Gastroesophageal sphincter (tissue), 4 donors: ENCODE results near the gene CAMLG. TPM values are rescaled to one million over a fixed set of nuclear protein-coding genes. Genes with fewer than 3 reads are reported as not detected.
"Not testable (repeated sequence)": the region's sequence is repeated elsewhere in the genome, so short reads cannot be mapped to it uniquely, and the experiment has no call there.

ENCODE experiments used
- ATAC-seq: fragments of 150-250 bp; one replicate; pipeline ENCODE4 v1.9.1; 2016; ENCODE audit warnings: mild to moderate bottlenecking, moderate library complexity
- H3K27ac ChIP-seq, 4 donors: fragments of 200-600 bp; sonication (generic) in 3 of 4; 1 replicate in 3 of 4; 2 replicates in 1 of 4; pipeline ENCODE4 v1.5.1; 2016 to 2019
- H3K27me3 ChIP-seq: fragments of 200-600 bp; sonication (generic); one replicate; pipeline ENCODE4 v1.5.1; 2019
- H3K36me3 ChIP-seq, 2 donors: fragments of 200-600 bp; sonication (generic); one replicate each; pipeline ENCODE4 v1.5.1; 2019; ENCODE audit warnings: control low read depth in 1 of 2
- H3K4me1 ChIP-seq, 3 donors: fragments of 200-600 bp; sonication (generic); 1 replicate in 2 of 3; 2 replicates in 1 of 3; pipeline ENCODE4 v1.5.1; 2016 to 2019; ENCODE audit warnings: control low read depth in 2 of 3
- H3K4me3 ChIP-seq, 2 donors: fragments of 200-600 bp; sonication (generic); one replicate each; pipeline ENCODE4 v1.5.1; 2019; ENCODE audit warnings: mild to moderate bottlenecking in 1 of 2, moderate library complexity in 1 of 2
- H3K9me3 ChIP-seq, 3 donors: fragments of 200-600 bp; sonication (generic); one replicate each; pipeline ENCODE4 v1.5.1; 2017 to 2019; ENCODE audit warnings: control low read depth in 2 of 3
- EP300 ChIP-seq: sonication (generic); formaldehyde crosslinking; IDR thresholded peaks from one replicate; pipeline ENCODE4 v1.6.1; 2017; ENCODE audit warnings: antibody characterized with exemption, mild to moderate bottlenecking
- POLR2A ChIP-seq, 2 donors: fragments of 450-650 bp; IDR thresholded peaks; one replicate each; pipeline ENCODE4 v1.6.1; 2017; ENCODE audit warnings: antibody characterized with exemption in 2 of 2, mild to moderate bottlenecking in 2 of 2, moderate library complexity in 1 of 2
- POLR2AphosphoS5 ChIP-seq: sonication (generic); formaldehyde crosslinking; IDR thresholded peaks from one replicate; pipeline ENCODE4 v1.6.1; 2017; ENCODE audit warnings: antibody characterized with exemption
- WGBS, 2 donors: methylation state at CpG; one replicate each; pipeline ENCODE4 v1.1.5; 2018; ENCODE audit warnings: low coverage in 1 of 2; 5-methylcytosine and 5-hydroxymethylcytosine counted together
- total RNA-seq, 4 donors: library from RNA; depleted of rRNA; stranded (reverse); fragments of >200 nt; gene quantifications; one replicate each; pipeline ENCODE4 v1.1.0, GENCODE V29; 2016
- TF ChIP-seq, protein P1 (sequence below), 4 experiments: fragments of 200-600 bp in 2 of 4; fragments of 450-650 bp in 2 of 4; sonication (generic) in 1 of 4; IDR thresholded peaks; one replicate each; pipeline ENCODE4 v1.5.1; 2017 to 2019; ENCODE audit warnings: antibody characterized with exemption in 4 of 4, mild to moderate bottlenecking in 2 of 4, moderate library complexity in 2 of 4

The CAMLG gene
- total RNA-seq, 4 donors from 2014 or later = 35.7 to 47.3 (median 43.5) TPM

DNA sequence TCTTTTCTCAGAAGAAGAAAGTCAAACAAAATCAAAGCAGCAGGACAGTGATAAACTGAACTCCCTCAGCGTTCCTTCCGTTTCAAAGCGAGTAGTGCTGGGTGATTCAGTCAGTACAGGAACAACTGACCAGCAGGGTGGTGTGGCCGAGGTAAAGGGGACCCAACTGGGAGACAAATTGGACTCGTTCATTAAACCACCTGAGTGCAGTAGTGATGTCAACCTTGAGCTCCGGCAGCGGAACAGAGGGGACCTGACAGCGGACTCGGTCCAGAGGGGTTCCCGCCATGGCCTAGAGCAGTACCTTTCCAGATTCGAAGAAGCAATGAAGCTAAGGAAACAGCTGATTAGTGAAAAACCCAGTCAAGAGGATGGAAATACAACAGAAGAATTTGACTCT, 2.7 kb downstream of the CAMLG start:
- no peaks in the 10 kb centered on the region for H3K9me3 ChIP-seq
- 71 to 89% methylated on average over 4 to 11 of the region's 11 CpGs for WGBS, 2 donors
- no peak for TF ChIP-seq POLR2AphosphoS5
- TF ChIP-seq, protein P1, sequence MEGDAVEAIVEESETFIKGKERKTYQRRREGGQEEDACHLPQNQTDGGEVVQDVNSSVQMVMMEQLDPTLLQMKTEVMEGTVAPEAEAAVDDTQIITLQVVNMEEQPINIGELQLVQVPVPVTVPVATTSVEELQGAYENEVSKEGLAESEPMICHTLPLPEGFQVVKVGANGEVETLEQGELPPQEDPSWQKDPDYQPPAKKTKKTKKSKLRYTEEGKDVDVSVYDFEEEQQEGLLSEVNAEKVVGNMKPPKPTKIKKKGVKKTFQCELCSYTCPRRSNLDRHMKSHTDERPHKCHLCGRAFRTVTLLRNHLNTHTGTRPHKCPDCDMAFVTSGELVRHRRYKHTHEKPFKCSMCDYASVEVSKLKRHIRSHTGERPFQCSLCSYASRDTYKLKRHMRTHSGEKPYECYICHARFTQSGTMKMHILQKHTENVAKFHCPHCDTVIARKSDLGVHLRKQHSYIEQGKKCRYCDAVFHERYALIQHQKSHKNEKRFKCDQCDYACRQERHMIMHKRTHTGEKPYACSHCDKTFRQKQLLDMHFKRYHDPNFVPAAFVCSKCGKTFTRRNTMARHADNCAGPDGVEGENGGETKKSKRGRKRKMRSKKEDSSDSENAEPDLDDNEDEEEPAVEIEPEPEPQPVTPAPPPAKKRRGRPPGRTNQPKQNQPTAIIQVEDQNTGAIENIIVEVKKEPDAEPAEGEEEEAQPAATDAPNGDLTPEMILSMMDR (IDR thresholded peaks at IDR 0.05) = no peak
- no peak for TF ChIP-seq EP300
- no peak for TF ChIP-seq POLR2A (IDR thresholded peaks at IDR 0.05)
- no peak overlapping the region for H3K27ac ChIP-seq
- H3K4me3 ChIP-seq = no peak overlapping the region
- peaks cover 0 to 43% of the 10 kb centered on the region in 2 donors for H3K36me3 ChIP-seq
- no peaks in the 10 kb centered on the region for H3K27me3 ChIP-seq
- peaks cover 0 to 49% (median 18%) of the 10 kb centered on the region in 3 donors for H3K4me1 ChIP-seq
- ATAC-seq = no peak

DNA sequence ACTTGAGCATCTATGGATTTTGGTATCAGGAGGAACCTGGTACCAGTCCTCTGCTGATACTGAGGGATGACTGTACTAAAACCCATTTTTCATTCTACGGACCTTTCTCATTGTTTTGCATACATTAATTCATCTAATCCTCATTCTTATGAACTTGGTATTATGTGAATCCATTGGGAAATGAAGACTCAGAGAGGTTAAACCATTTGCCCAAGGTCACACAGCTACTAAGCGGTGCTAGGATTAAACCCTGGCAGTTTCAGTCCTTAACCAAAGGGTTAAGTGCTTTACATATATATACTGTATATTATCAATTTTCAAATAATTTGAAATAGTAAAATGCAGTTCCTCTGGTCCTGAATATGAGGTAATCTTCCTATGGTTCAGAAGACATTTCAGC, 3.8 kb downstream of the CAMLG start:
- H3K36me3 ChIP-seq = peaks cover 0 to 44% of the 10 kb centered on the region in 2 donors
- TF ChIP-seq POLR2A (IDR thresholded peaks at IDR 0.05) (no peak), POLR2AphosphoS5 (no peak), EP300 (no peak)
- TF ChIP-seq, protein P1 (IDR thresholded peaks at IDR 0.05) = no peak
- H3K4me1 ChIP-seq = peaks cover 0 to 46% (median 18%) of the 10 kb centered on the region in 3 donors
- no peaks in the 10 kb centered on the region for H3K27me3 ChIP-seq
- no peak for ATAC-seq
- H3K27ac ChIP-seq = no peak overlapping the region
- H3K4me3 ChIP-seq = no peak overlapping the region
- no peaks in the 10 kb centered on the region for H3K9me3 ChIP-seq
- 87 to 88% methylated on average over 2 of the region's 2 CpGs for WGBS, 2 donors

DNA sequence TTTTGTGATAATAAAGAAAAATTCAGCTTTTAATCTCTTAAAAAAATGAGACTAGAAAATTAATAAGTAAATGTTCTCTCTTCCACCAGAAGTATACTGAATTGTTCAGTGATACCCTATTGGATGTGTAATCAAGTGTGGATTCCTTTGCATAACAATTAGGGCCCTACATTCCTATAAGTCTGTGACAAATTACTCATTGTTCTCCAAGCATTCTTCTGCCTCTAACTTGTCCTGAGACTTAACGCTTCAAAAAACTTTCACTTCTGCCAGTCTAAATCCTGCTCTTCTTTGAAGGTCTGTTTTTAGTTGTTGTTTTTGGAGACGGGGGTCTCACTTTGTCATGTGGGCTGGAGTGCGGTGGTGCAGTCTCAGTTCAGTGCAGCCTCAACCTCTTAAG, 11.1 kb downstream of the CAMLG start:
- H3K4me1 ChIP-seq = no peaks in the 10 kb centered on the region
- no peak for ATAC-seq
- TF ChIP-seq POLR2A (IDR thresholded peaks at IDR 0.05) = no peak
- no peak for TF ChIP-seq POLR2AphosphoS5
- TF ChIP-seq, protein P1 (IDR thresholded peaks at IDR 0.05) = no peak
- TF ChIP-seq EP300 = no peak
- H3K27ac ChIP-seq = no peak overlapping the region
- WGBS, 2 donors = 83 to 87% methylated on average over 2 to 3 of the region's 3 CpGs
- H3K36me3 ChIP-seq = peaks cover 0 to 71% of the 10 kb centered on the region in 2 donors
- H3K9me3 ChIP-seq = no peaks in the 10 kb centered on the region
- H3K4me3 ChIP-seq = no peak overlapping the region
- H3K27me3 ChIP-seq = no peaks in the 10 kb centered on the region

DNA sequence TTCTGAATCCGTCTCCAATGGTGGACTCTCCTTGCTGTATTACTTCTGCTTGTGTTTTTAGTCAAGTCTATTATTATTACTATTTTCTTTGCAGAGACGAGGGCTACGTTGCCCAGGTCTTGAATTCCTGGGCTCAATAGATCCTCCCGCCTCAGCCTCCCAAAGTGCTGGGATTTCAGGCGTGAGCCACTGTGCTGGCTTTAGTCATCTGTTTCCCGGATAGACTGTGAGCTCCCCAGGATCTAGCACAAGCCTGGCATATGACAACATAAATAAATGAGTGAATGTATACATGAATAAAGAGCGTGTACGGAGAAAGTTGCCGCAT, 19.8 kb downstream of the CAMLG start:
- peak; percentile 42 for ATAC-seq
- peak overlapping the region in 3 of 4 donors; percentile 81 to 83 (median 83) for H3K27ac ChIP-seq
- H3K36me3 ChIP-seq = peaks cover 0 to 1% of the 10 kb centered on the region in 2 donors
- H3K9me3 ChIP-seq = no peaks in the 10 kb centered on the region
- TF ChIP-seq, protein P1 (IDR thresholded peaks at IDR 0.05) = no peak
- TF ChIP-seq POLR2AphosphoS5 (no peak), EP300 (no peak), POLR2A (IDR thresholded peaks at IDR 0.05) (no peak)
- H3K4me1 ChIP-seq = peaks cover 0 to 33% (median 9%) of the 10 kb centered on the region in 3 donors
- WGBS, 2 donors = 7 to 20% methylated on average over 3 to 9 of the region's 9 CpGs
- H3K4me3 ChIP-seq = peak overlapping the region; percentile 81 to 91
- no peaks in the 10 kb centered on the region for H3K27me3 ChIP-seq

DNA sequence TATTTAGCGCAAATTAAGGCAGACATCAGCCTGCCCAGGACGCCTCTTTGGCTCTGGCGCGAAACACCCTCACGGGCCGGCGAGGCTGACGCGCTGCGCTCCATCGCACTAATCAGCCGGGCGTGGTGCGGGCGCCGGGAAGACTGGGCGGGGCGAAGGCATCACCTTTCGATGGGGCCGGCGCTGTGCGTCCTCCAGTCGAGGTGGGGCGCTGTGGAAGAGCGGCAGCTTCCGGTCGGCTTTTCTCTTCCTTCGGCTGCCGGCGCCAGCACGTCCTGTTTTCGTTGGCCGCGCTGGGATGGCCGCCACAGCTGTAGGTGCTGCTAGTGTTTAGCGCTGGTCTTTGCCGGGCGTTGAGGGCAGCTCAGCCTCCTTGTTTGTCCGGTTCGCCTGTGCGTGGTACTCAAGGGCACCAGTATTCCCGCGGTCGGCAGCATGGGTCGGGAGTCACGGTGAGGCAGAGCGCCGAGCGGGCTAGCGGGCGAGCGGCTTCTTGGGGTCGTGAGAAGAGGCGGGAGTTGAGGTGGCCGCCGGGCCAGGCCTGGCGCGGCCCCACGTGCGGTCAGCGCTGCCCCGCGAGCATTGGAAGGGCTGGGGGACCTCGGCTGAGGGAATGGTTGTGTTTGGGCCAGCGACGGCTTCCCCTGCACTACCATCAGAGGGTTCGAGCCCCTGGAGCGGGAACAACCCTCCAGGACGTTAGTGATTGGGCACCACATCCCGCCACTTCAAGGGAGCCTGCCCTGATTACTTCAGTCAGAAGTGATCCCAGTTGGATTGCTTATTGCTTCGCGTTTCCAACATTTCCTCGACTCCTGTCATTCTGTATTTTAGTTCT, 20.4 kb downstream of the CAMLG start, which contains the start of gene DDX46:
Gene DDX46 (plus strand): TSS at position 276 of the 838 bp plus-strand sequence. CDS start 160 bp downstream, at position 436.
- ATAC-seq = peak; percentile 99
- WGBS, 2 donors = 0 to 1% methylated on average over 9 to 12 of the region's 73 CpGs
- Histone ChIP-seq H3K36me3 (peaks cover 0 to 4% of the 10 kb centered on the region in 2 donors), H3K9me3 (no peaks in the 10 kb centered on the region), H3K4me1 (peaks cover 0 to 33% (median 9%) of the 10 kb centered on the region in 3 donors), H3K27ac (peak within 1 kb of the TSS; percentile 30 to 83 (median 82)), H3K27me3 (no peaks in the 10 kb centered on the region), H3K4me3 (peak within 1 kb of the TSS; percentile 81 to 91)
- TF ChIP-seq POLR2A (IDR thresholded peaks at IDR 0.05) (peak; percentile 55 to 73), EP300 (no peak), POLR2AphosphoS5 (peak; percentile 77)
- TF ChIP-seq, protein P1 (IDR thresholded peaks at IDR 0.05) = peak; percentile 33 to 88 (median 64)

DNA sequence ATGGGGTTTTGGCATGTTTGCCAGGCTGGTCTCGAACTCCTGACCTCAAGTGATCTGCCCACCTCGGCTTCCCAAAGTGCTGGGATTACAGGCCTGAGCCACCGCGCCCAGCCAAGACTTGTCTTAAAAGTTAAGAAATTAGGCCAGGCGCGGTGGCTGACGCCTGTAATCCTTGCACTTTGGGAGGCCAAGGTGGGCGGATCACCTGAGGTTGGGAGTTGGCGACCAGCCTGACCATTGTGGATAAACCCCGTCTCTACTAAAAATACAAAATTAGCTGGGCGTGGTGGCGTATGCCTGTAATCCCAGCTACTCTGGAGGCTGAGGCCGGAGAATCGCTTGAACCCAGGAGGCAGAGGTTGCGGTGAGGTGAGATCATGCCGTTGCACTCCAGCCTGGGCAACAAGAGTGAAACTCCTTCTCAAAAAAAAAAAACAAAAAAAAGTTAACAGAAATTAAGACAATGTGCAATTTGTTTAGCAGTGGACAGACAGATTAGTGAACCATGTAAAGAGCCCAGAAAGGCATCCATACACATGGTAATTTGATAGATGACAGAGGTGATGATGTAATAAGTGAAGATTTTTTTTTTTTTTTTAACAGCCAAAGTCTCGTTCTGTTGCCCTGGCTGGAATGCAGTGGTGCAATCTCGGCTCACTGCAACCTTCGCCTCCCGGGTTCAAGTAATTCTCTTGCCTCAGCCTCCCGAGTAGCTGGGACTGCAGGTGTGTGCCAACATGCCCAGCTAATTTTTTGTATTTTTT, 29.4 kb downstream of the CAMLG start:
- not testable (repeated sequence) for H3K9me3 ChIP-seq, ATAC-seq, H3K4me1 ChIP-seq, H3K27ac ChIP-seq, H3K27me3 ChIP-seq, H3K4me3 ChIP-seq
- 87 to 93% methylated on average over 10 to 14 of the region's 21 CpGs for WGBS, 2 donors
- peaks cover 5 to 94% of the 10 kb centered on the region in 2 donors for H3K36me3 ChIP-seq
